ENCODE measurements around the gene CREB5.

CREB5 gene

GRCh38 chr7:28407651-28408050, 4.7 kb upstream of the CREB5 start:
- DNase-seq = no peak

DNA sequence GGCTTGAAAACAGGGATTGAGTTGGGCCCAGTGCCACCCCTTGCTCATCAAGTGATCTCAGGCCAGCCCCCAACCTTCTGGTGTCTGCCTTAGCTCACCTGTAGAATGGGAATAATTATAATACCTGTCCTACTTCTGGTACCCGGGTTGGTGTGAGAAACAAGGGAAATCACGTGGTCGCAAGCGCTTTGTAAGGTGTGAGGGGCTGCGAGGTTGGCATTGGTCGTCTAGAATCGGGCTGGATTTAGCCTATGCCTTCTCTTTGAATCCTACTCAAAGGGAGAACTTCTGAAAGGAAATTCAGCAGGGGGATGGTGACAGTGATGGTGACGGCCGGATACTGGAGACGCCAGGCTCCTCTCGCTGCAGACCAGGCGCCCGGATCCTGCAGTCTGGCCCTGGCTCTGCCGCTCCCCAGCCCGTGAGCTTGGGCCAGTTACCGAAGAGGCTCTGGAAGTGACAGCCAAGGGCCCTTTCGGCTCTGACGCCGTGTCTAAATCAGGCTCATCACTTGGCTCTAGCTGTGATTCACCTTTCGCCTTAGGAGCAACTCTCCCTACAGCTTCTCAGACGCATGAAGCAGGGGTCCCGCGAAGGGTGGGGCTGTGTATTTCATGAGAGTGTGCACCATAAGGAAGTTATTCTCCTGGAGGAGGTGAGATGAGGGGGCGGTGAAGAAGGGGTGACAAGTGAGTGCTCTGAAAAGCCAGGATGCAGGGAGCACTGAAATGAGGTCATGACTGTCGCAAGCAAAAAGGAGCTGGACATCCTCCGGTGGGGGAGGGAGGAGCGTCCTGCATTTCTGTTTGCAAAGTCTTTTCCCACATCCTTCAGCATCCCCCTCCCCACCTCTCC, 4.0 kb upstream of the CREB5 start:
- no peak for DNase-seq

GRCh38 chr7:28408960-28409715, 3.2 kb upstream of the CREB5 start:
- DNase-seq = peak; percentile 45

- DNase-seq = no peak
Observed at GRCh38 chr7:28409716-28410627, 2.3 kb upstream of the CREB5 start.

GRCh38 chr7:28410628-28411531, 1.4 kb upstream of the CREB5 start:
- DNase-seq = no peak

GRCh38 chr7:28413011-28413410, 693 bp downstream of the CREB5 start:
- DNase-seq = no peak

- DNase-seq = no peak
Observed at GRCh38 chr7:28414453-28414852, 2.1 kb downstream of the CREB5 start.

DNA sequence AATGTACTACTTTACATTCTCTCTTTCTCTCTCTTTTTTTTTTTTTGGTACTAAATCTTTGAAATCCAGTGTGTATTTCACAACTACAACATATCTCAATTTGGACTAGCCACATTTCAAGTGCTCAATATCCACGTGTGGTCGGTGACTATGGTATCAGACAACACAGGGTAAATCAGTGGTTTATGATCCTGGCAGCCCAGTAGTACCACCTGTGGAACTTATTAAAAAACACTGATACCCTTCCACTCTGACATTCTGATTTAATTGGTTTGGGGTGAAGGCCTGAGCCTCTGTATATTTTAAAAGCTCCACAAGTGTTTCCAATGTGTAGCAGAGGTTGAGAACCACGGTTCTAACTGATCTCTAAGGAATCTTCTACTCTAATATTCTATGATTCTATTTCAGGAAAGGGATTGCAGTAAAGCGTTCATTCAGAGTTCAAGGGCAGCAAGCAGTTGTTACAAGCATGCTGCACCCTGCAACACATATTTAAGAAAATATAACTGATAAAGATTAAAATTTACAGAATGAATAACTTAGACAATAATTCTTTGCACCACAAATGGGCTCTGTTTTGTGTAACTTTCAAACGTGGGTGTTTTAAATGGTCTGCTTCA, 5.1 kb downstream of the CREB5 start:
- DNase-seq = no peak

DNA sequence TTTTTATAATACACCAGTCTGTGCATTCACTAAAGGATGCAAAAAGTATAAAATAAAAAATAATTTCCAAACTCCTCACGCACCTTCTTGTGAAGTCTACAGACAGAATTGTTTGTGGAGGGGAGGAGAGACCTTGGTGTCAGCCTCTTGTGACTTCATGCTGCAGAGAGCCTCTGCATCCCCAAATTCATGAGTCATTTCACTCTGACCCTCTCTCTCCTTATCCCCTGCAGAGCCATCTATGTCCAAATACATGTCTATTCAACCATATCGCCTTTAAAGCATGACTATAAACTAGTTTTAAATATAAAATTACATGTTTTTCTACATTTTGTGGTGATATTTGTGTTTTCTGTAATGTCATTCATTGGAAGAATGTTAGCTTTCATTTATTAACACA, 6.0 kb downstream of the CREB5 start:
- DNase-seq = no peak

DNA sequence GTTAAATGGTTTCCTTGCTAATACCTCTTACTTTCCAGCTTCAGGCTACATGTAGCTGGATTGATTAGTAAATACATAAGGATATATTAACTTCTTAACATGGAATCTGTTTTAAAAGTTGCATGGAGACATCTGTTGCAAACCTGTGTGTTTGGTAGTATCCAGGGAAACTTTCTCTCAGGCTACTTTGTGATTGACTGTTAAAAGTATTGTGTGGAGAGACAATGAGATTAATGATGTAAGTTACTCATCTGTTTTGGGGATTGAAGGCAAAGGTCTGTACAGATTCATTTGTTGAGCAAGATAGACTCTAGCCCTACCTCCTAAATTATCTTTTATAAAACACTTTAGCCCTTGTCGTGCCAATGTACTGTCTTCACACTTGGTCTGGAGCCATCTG, 6.6 kb downstream of the CREB5 start:
- no peak for DNase-seq

DNA sequence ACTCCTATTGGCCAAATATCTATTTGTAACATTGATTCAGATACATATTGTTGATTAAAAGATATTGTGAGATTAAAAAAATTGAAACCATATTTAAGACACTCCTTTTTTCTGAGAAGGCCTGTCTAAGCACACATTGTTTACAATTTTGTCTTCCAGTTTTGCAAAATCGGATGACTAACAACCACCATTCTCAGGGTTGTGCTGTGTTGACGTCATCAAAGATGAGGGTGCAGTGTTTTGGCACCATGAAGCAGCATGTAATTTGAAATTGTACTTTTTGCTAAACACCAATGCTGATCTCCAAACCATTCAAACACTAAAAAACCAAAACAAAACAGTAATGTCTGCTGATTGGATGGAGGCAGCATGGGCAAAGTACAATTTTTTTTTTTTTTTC, 7.4 kb downstream of the CREB5 start:
- DNase-seq = no peak

- no peak for DNase-seq
Observed at GRCh38 chr7:28423112-28423511, 10.8 kb downstream of the CREB5 start.

GRCh38 chr7:28423918-28424514, 11.7 kb downstream of the CREB5 start:
- DNase-seq = no peak

DNA sequence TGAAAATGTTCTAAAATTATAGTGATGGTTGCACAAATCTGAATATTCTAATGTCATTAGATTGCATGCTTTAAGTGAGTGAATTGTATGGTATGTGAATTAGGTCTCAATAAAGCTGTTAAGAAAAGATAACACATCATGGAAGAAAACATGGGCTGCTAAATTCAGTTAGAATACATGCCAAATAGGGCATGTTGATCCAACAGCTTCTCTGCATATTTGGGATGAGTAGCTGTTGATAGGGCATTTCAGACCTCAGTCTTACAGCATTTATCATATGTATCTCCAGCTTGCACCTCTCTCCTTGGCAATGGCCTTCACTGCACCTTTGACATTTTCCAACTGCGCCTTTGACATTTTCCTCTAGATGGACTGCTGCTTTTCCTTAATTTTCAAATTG, 13.2 kb downstream of the CREB5 start:
- DNase-seq = no peak

DNA sequence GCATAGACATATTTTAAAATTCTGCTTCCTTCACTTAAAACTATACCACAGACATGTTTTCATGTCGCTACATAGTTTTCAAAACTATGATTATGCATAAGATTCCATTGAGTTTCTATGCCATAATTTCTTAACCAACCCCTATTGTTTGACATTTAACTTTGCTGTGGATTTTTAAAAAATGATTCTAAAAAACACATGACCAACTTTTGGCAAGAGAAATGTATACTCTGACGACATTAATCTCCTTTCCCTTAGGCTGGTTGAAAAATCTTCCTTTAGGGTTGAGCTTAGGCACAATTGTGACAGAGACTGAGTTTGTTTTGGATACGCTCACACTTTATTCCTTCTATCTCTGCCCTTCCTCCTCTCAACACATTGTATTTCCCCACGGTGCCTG, 14.9 kb downstream of the CREB5 start:
- no peak for DNase-seq

DNA sequence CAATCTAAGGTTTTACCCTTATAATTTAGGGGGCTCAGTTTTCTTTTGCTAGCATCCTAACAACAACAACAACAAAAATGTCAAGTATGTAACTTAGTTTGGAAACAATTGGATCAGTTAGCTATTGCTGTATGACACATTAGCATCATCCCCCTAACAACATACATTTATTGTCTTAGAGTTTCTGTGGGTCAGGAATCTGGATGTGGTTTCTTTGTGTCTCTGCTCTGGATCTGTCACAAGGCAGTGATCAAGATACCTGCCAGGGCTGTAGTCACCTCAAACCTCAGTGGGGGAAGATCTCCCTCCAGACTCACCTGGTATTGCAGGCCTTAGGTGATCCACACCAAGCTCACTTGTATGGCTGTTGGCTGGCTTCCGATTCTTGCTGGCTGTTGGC, 18.3 kb downstream of the CREB5 start:
- DNase-seq = no peak

DNA sequence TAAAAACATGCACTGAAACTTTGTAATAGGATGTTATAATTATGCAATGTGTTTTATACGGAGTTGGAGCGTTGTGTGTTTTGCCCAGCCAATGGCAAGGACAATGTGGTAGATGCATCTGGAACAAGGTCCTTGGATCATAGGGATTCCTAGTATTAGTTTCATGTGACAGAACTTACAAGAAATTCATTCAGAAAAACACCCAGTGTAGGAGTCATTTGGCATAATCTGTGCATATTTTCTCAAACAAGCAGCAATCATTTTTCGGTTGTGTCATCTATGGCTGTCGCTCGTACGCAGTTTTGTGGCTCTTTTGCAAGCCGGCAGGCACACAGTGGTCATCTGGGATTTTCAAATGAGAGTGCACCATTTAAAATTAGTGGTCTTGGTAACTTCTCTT, 19.8 kb downstream of the CREB5 start:
- no peak for DNase-seq

DNA sequence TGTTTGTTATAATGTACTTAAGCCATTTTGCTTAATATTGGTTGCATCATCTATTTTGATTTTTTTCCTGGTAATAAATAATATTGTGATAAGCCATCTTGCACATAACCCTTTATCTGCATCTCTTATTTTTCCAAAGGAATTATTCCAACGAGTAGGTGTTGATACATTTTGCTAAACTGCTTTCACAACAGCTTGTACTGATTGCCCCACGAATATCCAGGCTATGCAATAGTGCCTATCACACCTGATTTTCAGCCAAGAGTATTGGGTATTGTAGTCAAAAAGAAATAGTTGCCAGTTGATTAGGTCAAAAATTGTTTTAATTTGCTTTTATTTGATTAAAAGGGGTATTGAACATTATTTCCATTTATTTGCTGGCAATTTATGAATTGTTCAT, 20.7 kb downstream of the CREB5 start:
- DNase-seq = no peak

DNA sequence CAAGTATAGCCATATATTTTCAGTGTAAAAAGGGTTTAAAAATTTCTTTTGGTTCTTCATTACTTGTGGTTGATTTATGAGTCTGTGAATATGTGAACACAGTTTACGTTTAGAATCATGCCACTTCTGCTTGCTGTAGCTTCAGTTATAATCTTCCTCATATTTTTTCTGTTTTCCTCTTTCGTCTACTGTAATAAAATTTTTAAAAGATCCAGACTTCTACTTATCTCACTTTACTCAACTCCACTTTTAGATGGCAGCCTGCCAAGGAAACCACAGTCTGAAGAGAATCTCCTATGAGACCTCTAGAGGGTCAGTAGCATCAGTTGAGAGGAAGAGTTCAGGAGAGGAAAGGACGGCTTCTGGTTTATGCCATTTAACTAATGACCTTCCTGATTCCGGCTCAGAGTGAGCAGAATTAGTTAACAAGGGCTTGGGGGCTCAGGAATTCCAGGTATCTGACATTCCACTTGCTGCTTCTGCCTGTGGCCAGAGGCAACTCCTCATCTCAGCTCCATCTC, 21.4 kb downstream of the CREB5 start:
- DNase-seq = no peak

- DNase-seq = no peak
Observed at GRCh38 chr7:28434510-28434909, 22.2 kb downstream of the CREB5 start.

DNA sequence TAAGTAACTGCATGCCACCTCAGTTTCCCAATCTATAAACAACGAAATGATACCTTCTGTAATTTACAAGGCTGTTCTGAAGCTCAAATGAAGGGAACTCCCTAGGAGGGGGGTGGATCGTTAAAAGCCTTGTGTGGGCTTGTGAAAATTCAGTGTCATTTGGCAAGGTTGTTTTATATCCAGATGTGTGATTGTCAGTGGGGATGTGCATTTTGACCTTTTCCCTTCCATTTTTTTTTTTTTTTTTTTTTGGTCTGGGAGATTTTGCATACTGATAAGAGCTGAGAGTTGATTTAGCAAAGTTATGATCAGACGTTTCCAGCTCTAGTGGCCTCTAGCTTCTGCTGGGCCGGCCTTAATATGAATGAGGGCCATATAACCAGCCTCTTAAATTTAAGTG, 22.8 kb downstream of the CREB5 start:
- no peak for DNase-seq
